Fibroblast of the aortic adventitia (primary cell): ENCODE data around the gene MED12L. TPM values are rescaled to one million over a fixed set of nuclear protein-coding genes. Genes with fewer than 3 reads are reported as not detected.

ENCODE experiments used
- DNase-seq: peaks from one replicate; pipeline ENCODE4 v3.0.0-alpha.2; 2010; ENCODE audit warnings: low read depth
- H3K4me3 ChIP-seq: 2 replicates; pipeline ENCODE4 v1.5.1; 2011; ENCODE audit warnings: low read depth, mild to moderate bottlenecking, control low read depth, low read length, moderate library complexity
- total RNA-seq: library from RNA; depleted of rRNA; stranded (reverse); fragments of >200 nt; gene quantifications from 2 replicates; pipeline ENCODE4 v1.2.3, GENCODE V29; 2012; ENCODE audit warnings: low replicate concordance
- TF ChIP-seq, protein P1 (sequence below): IDR thresholded peaks from 2 replicates; pipeline ENCODE4 v1.5.1; 2011; ENCODE audit warnings: mild to moderate bottlenecking, low read length, control low read depth, inconsistent platforms; ENCODE audit not compliant: insufficient read depth

Gene MED12L
- total RNA-seq, 1 donor = 0.72 TPM

DNA sequence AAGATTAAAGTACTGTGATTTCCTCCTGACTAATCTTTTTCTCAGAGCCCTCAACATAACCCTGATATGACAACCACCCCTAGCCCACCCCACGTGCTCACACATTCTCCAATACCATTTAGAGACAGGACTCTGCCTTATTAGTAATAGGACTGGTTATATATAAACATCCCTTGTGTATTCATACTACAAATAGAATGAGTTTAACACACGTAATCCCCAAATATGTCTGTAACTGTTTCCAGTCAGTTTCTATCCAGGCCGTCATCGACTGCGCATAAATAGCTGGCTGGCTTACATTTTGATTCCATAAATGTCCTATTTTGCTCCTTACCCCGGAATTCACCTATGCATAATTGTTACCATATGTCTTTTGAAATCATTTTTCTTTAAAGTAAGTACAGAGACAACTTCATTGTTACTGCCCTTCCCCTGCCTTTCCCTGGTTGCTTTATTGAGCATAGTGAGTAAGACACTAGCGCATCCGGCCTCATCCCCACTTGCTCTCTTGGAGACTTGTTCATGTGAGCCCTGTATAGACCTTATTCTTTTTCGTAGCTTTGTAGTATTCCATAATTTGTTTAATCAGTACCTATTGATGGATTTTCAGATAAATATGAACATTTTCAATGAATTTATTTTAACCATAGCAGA is 196.3 kb downstream of the MED12L start:
- H3K4me3 ChIP-seq = no peak overlapping the region
- TF ChIP-seq, protein P1, sequence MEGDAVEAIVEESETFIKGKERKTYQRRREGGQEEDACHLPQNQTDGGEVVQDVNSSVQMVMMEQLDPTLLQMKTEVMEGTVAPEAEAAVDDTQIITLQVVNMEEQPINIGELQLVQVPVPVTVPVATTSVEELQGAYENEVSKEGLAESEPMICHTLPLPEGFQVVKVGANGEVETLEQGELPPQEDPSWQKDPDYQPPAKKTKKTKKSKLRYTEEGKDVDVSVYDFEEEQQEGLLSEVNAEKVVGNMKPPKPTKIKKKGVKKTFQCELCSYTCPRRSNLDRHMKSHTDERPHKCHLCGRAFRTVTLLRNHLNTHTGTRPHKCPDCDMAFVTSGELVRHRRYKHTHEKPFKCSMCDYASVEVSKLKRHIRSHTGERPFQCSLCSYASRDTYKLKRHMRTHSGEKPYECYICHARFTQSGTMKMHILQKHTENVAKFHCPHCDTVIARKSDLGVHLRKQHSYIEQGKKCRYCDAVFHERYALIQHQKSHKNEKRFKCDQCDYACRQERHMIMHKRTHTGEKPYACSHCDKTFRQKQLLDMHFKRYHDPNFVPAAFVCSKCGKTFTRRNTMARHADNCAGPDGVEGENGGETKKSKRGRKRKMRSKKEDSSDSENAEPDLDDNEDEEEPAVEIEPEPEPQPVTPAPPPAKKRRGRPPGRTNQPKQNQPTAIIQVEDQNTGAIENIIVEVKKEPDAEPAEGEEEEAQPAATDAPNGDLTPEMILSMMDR = no peak
- DNase-seq = peak; percentile 59

DNA sequence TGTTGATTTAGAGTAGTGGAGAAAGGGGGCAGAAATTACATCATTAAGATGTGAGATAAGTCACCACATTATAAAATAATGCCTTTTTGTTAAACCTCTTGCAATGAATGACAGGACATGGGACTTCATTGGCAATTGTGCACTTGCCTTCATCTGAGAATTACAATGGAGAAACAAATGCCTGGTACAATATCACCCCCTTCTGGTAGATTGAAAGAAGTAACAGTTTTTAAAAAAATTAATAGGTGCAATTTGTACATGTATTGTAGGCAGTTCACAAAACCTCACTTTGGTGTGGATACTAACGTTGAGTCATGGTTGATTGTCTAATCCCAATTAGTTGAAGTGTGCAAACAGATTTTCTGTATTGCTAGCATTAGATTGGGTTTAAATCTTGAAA is 197.5 kb downstream of the MED12L start:
- TF ChIP-seq, protein P1 = peak; percentile 58
- DNase-seq = peak; percentile 84
- no peak overlapping the region for H3K4me3 ChIP-seq

DNA sequence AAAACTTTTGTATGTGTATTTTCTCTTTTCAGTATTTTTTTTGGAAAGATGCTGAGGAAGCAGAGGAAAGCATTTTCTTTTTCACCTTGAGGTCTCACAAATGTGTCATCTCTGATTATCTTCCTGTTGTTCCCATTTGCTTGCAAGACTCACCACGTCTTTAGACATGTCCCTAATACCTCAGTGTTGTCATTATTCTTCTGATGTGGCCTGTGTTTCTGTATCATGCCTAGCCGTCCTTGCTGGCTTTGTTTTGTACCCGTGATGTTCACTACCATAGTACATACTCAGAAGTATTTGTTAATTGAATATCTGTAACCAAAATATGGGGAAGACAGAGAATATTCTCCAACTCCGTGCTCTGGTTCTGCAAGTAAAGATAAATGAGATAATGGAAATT is 197.9 kb downstream of the MED12L start:
- no peak for DNase-seq
- H3K4me3 ChIP-seq = no peak overlapping the region
- TF ChIP-seq, protein P1 = no peak

DNA sequence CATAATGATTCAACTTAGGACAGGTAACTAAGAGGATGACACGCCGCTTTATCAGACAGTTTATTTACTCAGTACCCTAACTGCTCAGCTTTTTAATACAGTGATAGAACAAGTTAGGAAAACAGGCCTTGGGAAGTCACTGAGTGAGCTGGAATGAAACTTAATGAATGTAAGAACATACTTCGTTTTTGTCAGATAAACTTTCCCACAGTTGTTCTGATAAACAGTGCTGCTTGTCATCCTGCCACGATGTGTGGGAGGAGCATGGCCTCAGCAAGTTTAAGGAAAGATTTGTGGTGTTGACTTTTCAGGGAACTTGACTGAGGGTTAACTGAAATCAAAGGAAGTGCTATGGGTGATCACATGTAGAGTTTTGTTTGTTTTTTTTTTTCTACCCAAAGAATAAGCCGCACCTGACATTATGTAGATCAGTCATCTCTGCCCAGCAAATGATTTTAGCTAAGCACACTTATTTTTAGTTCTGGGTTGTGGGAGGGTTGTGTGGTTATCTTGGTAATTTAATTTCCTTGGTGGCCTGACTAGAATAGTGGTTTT is 198.5 kb downstream of the MED12L start:
- TF ChIP-seq, protein P1 = no peak
- peak; percentile 73 for DNase-seq
- H3K4me3 ChIP-seq = no peak overlapping the region

DNA sequence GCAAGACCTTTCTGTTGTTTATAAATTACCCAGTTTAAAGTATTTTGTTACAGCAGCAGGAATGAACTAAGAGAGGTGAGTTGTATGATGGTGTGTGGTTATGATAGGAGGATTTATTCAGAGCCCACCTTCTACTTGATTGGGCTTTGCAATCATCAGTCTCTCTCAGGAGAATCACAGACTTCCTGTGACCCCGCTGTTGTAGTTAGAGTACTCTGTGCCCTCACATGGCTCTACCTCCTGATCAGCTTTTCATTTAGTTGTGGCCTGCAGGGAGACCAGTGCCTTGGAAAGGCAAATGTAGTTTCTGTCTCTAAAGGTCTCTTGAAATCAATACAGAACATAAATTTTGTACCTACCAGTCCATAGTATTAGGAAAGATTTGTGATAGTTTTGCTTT is 200.5 kb downstream of the MED12L start:
- H3K4me3 ChIP-seq = no peak overlapping the region
- DNase-seq = no peak
- TF ChIP-seq, protein P1 = no peak

DNA sequence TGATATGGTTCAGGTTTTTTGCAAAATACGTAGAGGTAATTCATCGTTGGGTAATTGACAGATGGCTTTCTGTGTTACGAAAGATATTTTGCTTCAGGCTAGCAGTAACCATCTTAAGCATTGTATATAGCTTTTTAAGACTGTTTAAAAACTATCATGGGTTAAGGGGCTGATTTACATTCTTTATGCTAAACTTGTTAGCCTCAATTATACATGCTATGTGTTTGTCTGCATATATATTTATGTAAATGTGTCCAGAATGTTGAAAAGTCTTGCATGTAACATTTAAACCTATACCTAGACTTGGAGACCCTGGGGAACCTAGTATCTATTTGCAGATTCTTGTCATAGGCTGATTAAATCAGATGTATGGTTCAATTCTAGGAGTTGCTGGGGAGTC is 204.0 kb downstream of the MED12L start:
- DNase-seq = no peak
- TF ChIP-seq, protein P1 = no peak
- no peak overlapping the region for H3K4me3 ChIP-seq
